NCI-H2171 (cell line): Measurements from ENCODE around the gene ACCS.

ENCODE experiments used
- DNase-seq: peaks from one replicate; lab custom pipeline; 2025; lab: John Stamatoyannopoulos, UW

Gene ACCS

GRCh38 chr11:44043157-44043556 is 22.9 kb upstream of the ACCS start:
- DNase-seq: no peak

- DNase-seq: no peak
Measured at GRCh38 chr11:44046182-44046581, 19.9 kb upstream of the ACCS start.

DNA sequence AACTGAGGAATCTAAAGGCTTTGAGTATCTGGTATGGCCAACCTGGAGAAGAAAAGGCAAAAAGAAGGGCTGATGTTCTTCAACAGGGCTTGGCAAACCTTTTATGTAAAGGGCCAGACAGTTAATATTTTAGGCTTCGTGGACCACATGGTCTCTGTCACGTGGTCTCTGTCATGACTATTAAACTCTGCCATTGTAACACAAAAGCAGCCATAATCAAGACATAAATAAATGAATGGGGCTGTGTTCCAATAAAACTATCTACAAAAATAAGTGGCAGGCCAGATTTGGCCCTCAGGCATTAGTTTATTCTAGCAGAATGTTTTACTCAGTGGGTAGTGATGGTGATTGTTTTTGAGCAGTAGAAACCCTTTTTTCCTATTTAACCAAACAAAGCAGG is 18.8 kb upstream of the ACCS start:
- DNase-seq: no peak

DNA sequence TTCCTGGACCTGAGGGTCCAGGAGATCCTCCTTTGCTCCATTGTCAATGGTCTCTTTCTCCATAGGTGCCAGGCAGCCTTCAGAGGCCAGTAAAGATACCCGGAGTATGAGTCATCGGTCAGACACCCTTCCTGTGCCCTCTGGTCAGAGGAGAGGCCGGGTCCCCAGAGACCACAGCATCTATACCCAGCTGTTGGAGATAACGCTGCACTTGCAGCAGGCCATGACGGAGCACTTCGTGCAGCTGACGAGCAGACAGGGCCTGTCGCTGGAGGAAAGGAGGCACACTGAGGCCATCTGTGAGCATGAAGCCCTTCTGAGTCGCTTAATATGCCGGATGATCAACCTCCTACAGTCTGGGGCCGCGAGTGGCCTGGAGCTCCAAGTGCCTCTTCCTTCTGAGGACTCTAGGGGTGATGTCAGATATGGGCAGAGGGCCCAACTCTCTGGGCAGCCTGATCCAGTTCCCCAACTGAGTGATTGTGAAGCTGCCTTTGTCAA is 18.1 kb upstream of the ACCS start, which contains the start of gene ACCSL:
ACCSL (plus strand) TSS at position 51 of the 501 bp plus-strand sequence; CDS start at position 107, 56 bp downstream.
- no peak for DNase-seq

DNA sequence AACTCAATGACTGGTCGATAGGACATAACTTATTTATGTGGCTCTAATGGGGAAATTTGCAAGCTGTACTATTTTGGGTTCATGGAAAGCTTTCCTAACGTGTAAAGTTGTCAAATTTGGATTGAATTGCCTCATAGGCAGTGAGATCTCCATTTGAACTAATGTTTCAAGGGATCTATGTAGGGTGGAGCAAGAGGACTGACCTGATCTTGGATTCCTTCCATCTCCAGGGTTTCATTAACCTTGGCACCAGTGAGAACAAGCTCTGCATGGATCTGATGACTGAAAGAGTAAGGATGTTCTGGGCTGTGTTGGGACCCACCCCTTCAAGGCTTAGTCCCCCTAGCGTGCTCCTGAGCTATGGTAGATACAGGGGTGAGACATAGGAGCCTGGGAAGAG is 16.2 kb upstream of the ACCS start:
- DNase-seq: no peak

- DNase-seq: no peak
Measured at GRCh38 chr11:44051171-44051570, 14.9 kb upstream of the ACCS start.

DNA sequence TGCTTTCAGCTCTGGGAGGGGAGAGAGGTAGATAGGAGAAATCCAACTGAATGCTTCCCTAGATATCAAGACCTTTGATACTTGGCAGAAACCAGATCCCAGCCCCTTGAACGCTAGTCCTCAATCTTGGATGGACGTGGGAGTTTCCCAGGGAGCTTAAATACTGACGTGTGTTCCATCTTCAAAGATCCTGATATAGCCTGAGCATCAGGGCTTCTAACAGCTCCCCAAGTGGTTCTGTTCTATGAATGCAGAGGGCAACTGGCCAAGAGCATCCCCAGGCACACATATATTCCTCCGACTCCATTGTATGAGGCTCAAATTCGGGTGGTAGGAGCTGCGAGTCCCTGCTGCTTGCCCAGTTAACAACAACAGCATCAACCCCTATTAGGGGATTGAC is 8.7 kb upstream of the ACCS start:
- no peak for DNase-seq

- DNase-seq: no peak
Measured at GRCh38 chr11:44058275-44058674, 7.8 kb upstream of the ACCS start.

DNA sequence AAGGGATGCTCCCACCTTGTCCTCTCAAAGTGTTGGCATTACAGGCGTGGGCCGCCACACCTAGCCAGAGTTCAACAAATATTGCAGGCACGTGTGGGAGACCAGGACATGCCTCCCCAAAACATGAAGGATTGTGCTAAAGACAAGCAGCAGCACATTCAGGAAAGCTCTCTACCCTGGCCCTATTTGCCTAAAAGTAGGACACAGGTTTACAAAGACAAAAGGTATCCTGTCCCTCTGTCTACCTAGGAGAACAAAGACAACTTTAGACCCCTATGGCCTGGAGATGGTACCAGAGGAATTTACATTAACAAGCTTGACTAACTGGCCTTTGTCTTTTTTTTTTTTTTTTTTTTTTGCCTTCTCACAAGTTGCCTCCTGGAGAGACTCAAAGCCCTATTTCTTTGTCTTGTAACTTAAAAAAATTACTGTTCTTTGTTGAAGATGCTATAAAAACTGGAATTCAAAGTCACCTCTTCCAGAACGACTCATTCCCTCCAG is 859 bp upstream of the ACCS start:
- no peak for DNase-seq

- no peak for DNase-seq
Measured at GRCh38 chr11:44066732-44067141, 667 bp downstream of the ACCS start.

GRCh38 chr11:44067266-44067665 is 1.2 kb downstream of the ACCS start:
- DNase-seq: no peak

DNA sequence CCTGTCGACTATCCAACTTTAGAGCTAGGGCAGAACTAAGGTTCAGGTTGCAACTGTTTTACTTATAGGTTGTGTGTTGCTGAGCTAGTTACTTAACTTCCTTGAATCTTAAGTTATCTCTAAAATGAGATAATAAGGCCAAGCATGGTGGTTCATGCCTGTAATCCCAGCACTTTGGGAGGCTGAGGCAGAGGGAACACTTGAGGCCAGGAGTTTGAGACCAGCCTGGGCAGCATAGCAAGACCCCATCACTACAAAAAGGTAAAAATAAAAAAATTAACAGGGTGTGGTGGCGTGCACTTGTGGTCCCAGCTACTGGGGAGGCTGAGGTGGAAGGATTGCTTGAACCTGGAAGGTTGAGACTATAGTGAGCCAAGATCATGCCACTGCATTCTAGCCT is 2.1 kb downstream of the ACCS start:
- DNase-seq: no peak

- no peak for DNase-seq
Measured at GRCh38 chr11:44071157-44071556, 5.1 kb downstream of the ACCS start.

DNA sequence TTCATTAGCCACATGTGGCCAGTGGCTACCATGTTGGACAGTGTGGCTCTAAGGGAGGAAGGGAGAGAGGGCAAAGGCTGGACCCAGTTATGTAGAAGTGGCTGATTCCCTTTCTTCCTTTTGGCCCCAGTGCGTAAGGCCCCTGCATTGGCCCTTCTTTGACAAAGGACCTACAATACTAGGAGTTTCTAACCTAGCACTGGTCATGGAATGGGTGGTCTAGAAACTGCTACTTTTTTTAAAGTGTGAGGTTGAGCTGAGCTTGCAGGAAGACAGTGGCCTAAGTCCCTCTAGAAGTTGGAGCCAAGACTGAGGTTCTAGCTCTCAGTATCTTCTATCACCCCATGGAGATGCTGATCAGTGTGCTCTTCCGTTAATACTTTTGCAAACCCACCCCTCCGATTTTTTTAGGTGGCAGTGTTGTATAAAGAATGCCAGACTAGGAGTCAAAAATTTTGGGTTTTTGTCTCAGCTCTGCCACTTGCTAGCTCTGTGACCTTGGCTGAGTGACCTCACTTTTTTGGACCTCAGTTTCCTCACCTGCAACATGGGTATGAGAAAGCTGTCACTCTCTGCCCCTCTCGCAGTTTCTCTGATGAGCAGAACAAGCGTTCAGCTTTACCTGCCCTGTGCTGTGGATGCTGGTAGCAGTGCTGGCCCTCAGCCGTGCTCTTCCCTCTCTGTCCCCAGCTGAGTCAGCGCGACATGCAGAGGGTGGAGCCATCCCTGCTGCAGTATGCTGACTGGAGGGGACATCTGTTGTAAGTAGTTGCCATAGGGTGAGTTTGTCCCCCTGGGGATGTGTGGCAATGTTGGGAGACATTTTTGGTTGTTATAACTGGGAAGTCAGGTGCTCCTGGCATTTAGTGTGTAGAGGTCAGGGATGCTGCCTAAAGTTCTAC is 6.9 kb downstream of the ACCS start:
- no peak for DNase-seq

DNA sequence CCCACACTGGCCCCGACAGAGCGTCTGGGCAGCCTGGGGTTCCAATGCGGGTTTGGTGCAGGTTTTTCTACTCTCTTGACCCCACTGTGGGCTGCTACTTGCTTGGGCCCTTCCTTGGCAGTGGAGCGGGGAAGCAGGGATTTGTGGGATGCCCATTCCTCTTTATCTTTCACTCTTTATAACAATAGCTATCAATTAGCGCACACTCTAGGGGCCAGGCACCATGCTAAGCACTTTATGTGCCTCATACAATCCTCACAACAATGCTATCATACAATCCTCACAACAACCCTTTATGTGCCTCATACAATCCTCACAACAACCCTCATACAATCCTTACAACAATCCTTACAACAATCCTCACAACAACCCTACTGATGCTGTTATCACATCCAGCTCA is 12.7 kb downstream of the ACCS start:
- DNase-seq: no peak

DNA sequence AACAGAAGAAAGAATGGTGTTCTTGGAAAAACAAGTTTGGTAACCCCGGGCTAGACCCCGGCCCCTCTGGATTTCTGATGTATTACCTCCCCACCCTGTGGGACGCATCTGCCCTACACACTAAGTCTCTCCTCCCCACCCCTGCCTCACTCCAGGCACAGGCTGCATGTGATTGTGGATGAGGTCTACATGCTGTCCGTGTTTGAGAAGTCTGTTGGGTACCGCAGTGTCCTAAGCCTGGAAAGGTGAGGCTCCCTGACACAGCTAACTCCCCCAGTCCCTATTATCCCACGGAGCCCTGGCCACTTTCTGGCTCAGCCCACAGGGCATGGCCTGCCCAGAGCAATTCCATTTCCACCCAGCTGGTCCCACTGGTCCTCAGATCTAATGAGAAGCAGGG is 13.3 kb downstream of the ACCS start:
- DNase-seq: no peak

- no peak for DNase-seq
Measured at GRCh38 chr11:44080951-44081350, 14.9 kb downstream of the ACCS start.

GRCh38 chr11:44082645-44083044 is 16.6 kb downstream of the ACCS start:
- DNase-seq: no peak

GRCh38 chr11:44083433-44083832 is 17.4 kb downstream of the ACCS start:
- DNase-seq: no peak

DNA sequence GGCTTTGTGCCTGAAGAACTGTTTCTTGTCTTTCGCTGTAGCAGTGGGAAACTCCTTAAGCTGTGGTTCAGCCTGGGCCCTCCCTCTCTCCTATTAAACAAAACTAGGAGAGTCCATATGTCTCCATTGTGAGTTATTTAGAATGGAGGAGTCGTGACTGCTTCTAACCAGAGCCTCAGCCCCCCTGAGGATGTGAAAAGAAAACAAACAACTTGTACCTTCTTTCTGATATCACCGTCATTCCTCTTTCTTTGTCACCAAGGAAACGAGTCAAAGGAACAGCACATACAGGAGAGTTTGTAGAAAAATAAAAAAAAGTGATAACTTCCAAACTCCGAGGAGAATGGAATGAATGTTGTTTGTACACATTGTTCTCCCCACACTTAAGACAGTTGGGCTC is 17.8 kb downstream of the ACCS start:
- DNase-seq: no peak

GRCh38 chr11:44085330-44085729 is 19.3 kb downstream of the ACCS start:
- no peak for DNase-seq

DNA sequence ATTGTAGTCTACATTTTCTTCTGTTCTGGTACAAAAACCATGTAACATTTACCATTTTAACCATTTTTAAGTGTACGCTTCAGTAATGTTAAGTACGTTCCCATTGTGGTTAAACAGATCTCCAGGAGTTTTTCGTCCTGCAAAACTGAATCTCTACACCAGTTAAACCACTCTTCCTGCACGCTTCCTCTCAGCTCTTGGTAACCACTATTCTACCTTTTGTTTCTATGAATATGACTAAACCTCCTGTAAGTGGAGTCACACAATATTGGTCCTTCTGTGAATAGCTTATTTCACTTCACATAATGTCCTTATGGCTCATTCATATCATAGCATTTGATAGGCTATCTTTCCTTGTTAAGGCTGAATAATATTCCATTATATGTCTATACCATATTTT is 22.3 kb downstream of the ACCS start:
- DNase-seq: no peak

- DNase-seq: no peak
Measured at GRCh38 chr11:44088871-44089270, 22.8 kb downstream of the ACCS start.

GRCh38 chr11:44090539-44090938 is 24.5 kb downstream of the ACCS start:
- DNase-seq: no peak
